Naive thymus-derived CD8-positive, alpha-beta T cell (primary cell): ENCODE measurements around the gene FDX1. TPM values are rescaled to one million over a fixed set of nuclear protein-coding genes. Genes with fewer than 3 reads are reported as not detected.

Experiments
- ATAC-seq, 2 donors: fragments of 150-1000 bp; cut with Tn5 transposase in 1 of 2; sonication (Bioruptor Pico), chemical (Tn5 transposase) in 1 of 2; 1 replicate in 1 of 2; 2 replicates in 1 of 2; pipeline ENCODE4 v1.10.0; 2021; ENCODE audit warnings: mild to moderate bottlenecking in 2 of 2, moderate library complexity in 2 of 2
- POLR2A ChIA-PET: fragments of 350-600 bp; sonication (Branson Sonifier 250); formaldehyde crosslinking; loops from one replicate; lab custom pipeline; 2021; ENCODE audit warnings: antibody characterized with exemption; lab: Charles Lee
- DNase-seq, 10 donors: peaks; one replicate each; pipeline versions ENCODE4 v3.0.0 to v3.0.0-alpha.2; 2020 to 2022
- H3K27ac Mint-ChIP-seq, 10 donors: one replicate each; pipeline ENCODE4 v1.8.0; 2020 to 2022; ENCODE audit warnings: mild to moderate bottlenecking in 10 of 10, mixed read lengths in 10 of 10, moderate library complexity in 4 of 10, inconsistent platforms in 1 of 10
- H3K27me3 Mint-ChIP-seq, 5 donors: one replicate each; pipeline ENCODE4 v1.8.0; 2021 to 2022; ENCODE audit warnings: mixed read lengths in 5 of 5
- H3K36me3 Mint-ChIP-seq, 3 donors: one replicate each; pipeline ENCODE4 v1.8.0; 2020 to 2022; ENCODE audit warnings: mixed read lengths in 3 of 3, mild to moderate bottlenecking in 2 of 3, inconsistent platforms in 1 of 3
- H3K4me1 Mint-ChIP-seq, 4 donors: one replicate each; pipeline ENCODE4 v1.8.0; 2021 to 2022; ENCODE audit warnings: mixed read lengths in 4 of 4
- H3K4me3 Mint-ChIP-seq, 10 donors: one replicate each; pipeline ENCODE4 v1.8.0; 2020 to 2022; ENCODE audit warnings: mild to moderate bottlenecking in 10 of 10, mixed read lengths in 10 of 10, moderate library complexity in 6 of 10, inconsistent platforms in 1 of 10
- H3K9me3 Mint-ChIP-seq, 9 donors: one replicate each; pipeline ENCODE4 v1.8.0; 2020 to 2022; ENCODE audit warnings: mixed read lengths in 9 of 9, mild to moderate bottlenecking in 3 of 9, inconsistent platforms in 1 of 9, moderate library complexity in 1 of 9
- polyA plus RNA-seq, 3 donors: library from polyadenylated mRNA; unstranded; fragments of 300-500 nt; fragmentation: Illumina TruSeq; gene quantifications; one replicate each; pipeline ENCODE4 v1.2.3, GENCODE V29; 2021
- total RNA-seq, 8 experiments: library from RNA in 2 of 8; stranded (reverse) in 2 of 8; gene quantifications; one replicate each; pipeline ENCODE4 v1.2.3 and lab custom pipeline; 2021 to 2026

Gene FDX1
- total and polyA plus RNA-seq, 5 experiments from 2014 or later, result 11.0 to 18.2 (median 15.8) TPM

DNA sequence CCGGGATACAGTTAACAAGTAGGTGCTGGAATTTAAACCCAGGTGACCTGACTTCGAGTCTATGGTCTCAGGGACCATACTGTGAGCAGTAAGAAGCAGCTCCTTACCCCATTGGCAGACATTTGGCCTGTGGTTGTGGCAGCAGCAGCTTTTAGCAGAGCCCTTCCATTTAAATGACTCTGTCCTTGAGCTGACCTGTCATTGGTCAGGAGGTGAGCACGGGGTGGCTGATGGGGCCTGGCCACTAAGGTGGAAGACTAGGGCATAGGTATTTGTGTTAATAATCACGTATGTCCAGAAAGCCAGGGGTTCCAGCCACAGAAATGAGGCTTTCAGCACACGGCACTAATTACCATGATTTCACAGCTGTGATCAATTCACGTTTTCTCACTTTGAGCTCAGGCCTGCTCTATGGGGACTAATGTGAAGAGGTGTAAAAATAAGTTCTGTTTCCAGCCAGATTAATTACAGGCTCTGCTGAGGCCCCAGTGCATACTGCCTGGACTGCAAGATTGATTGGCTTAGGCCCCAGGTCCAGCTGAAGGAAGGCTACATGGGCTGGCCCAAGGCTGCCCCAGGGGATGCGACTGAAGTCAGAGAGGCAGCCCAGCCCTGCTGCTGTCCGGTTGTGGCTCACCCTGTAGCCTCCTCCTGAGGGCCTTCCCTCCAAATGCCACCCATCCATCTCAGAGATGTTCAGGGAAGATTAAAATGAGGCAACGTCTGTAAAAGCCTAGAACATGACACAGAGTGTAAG is 76.0 kb downstream of the FDX1 start:
- POLR2A ChIA-PET, result no interaction called here
- no peak for DNase-seq

DNA sequence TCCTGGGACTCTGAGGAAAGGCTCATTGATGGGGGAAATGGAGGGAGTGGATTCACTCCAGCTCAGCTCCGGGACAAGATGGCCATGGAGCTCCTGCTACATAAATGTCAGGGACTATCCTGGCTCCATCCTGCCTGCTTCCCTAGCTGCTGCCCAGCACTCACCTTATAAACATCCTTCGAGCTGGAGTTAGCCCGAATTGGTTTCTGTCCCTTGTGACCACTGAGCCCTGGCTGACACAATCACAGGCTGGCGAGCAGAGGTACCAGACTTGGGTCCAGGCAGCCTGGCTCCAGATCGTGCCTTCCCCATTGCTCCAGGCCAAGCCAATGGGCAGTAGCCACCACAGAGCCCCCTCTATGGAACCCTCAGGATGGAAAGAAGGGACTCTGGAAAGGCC is 77.6 kb downstream of the FDX1 start:
- DNase-seq (no peak), ATAC-seq (no peak)
- peaks cover 0 to 3% (median 0%) of the 10 kb centered on the region in 3 donors for H3K36me3 Mint-ChIP-seq
- no peak overlapping the region for H3K4me3 Mint-ChIP-seq
- POLR2A ChIA-PET, result no interaction called here
- H3K9me3 Mint-ChIP-seq, result no peaks in the 10 kb centered on the region
- peaks cover 0 to 10% (median 7%) of the 10 kb centered on the region in 5 donors for H3K27me3 Mint-ChIP-seq
- no peak overlapping the region for H3K27ac Mint-ChIP-seq
- no peaks in the 10 kb centered on the region for H3K4me1 Mint-ChIP-seq

More for the DNA sequence above, 76.0 kb downstream of the FDX1 start:
- Mint-ChIP-seq H3K36me3 (peaks cover 0 to 3% (median 2%) of the 10 kb centered on the region in 3 donors), H3K27ac (no peak overlapping the region), H3K4me1 (no peaks in the 10 kb centered on the region), H3K4me3 (no peak overlapping the region), H3K27me3 (peaks cover 0 to 10% (median 0%) of the 10 kb centered on the region in 5 donors), H3K9me3 (peaks cover 0 to 2% (median 0%) of the 10 kb centered on the region in 9 donors)
- ATAC-seq, result no peak

DNA sequence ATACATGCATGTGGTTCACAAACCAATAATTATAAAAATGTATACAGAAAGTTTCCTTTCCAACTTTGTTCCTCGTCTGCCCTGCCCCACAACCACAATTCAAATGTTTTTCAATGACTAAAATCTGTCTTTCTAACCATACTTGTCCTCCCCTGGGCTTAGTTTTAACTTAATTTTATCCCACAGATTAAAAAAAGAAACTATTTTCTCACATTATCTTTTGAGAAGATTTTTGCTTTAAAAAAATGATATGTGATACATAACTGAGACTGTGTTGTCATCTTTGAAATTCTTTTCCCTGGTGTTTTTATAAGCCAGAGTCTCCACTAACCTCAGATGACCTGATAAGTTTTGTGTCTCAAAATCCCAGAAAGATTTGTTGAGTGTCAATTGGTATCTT is 79.0 kb downstream of the FDX1 start:
- DNase-seq, result no peak
- no peaks in the 10 kb centered on the region for H3K4me1 Mint-ChIP-seq
- no peak overlapping the region for H3K4me3 Mint-ChIP-seq
- H3K27ac Mint-ChIP-seq, result no peak overlapping the region
- H3K9me3 Mint-ChIP-seq, result no peaks in the 10 kb centered on the region
- peaks cover 0 to 3% (median 0%) of the 10 kb centered on the region in 3 donors for H3K36me3 Mint-ChIP-seq
- peaks cover 0 to 15% (median 10%) of the 10 kb centered on the region in 5 donors for H3K27me3 Mint-ChIP-seq
- POLR2A ChIA-PET, result no interaction called here
- no peak for ATAC-seq

DNA sequence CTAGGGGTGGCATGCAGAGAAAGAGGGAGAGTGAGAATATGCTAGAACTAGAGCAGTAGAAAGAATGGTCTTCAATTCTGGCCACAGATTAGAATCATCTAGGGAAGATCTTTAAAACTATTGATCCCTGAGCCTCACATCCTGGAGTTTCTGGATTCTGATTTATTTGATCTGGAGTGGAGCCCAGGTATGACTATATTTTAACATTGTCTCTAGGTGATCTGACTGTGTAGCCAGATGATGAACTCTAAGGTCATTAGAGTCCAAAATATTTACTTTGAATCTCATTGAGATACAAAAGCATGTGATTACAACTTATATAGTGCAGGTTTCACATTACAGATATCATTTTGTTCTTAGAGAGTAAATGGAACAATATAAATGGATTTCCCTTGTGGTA is 79.7 kb downstream of the FDX1 start:
- H3K27ac Mint-ChIP-seq, result no peak overlapping the region
- DNase-seq (no peak), ATAC-seq (no peak)
- no peak overlapping the region for H3K4me3 Mint-ChIP-seq
- peaks cover 0 to 3% (median 0%) of the 10 kb centered on the region in 3 donors for H3K36me3 Mint-ChIP-seq
- POLR2A ChIA-PET, result no interaction called here
- peaks cover 0 to 1% (median 0%) of the 10 kb centered on the region in 9 donors for H3K9me3 Mint-ChIP-seq
- no peaks in the 10 kb centered on the region for H3K4me1 Mint-ChIP-seq
- peaks cover 0 to 15% (median 10%) of the 10 kb centered on the region in 5 donors for H3K27me3 Mint-ChIP-seq

DNA sequence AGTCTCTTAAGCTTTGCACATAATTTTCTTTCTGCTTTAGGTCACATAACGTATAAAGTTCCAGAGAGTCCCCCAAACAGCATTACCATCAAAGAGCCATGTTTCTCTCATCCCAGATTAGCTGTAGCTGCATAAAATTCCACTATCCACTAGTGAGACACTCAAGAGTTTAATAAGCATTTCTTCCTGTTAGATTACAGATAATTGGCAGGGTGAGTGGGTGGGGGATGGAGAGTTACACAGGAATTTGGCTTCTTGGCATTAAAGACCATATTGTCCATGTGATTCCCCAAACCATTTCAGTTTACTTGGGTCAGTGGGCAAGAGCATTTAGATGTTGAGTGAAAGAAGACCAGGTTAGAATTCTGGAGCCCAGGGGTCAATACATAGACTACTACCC is 82.3 kb downstream of the FDX1 start:
- H3K36me3 Mint-ChIP-seq, result peaks cover 0 to 3% (median 0%) of the 10 kb centered on the region in 3 donors
- POLR2A ChIA-PET, result no interaction called here
- no peak for DNase-seq
- H3K4me1 Mint-ChIP-seq, result no peaks in the 10 kb centered on the region
- H3K27ac Mint-ChIP-seq, result no peak overlapping the region
- peaks cover 0 to 3% (median 0%) of the 10 kb centered on the region in 9 donors for H3K9me3 Mint-ChIP-seq
- H3K4me3 Mint-ChIP-seq, result no peak overlapping the region
- no peak for ATAC-seq
- peaks cover 2 to 25% (median 13%) of the 10 kb centered on the region in 5 donors for H3K27me3 Mint-ChIP-seq

DNA sequence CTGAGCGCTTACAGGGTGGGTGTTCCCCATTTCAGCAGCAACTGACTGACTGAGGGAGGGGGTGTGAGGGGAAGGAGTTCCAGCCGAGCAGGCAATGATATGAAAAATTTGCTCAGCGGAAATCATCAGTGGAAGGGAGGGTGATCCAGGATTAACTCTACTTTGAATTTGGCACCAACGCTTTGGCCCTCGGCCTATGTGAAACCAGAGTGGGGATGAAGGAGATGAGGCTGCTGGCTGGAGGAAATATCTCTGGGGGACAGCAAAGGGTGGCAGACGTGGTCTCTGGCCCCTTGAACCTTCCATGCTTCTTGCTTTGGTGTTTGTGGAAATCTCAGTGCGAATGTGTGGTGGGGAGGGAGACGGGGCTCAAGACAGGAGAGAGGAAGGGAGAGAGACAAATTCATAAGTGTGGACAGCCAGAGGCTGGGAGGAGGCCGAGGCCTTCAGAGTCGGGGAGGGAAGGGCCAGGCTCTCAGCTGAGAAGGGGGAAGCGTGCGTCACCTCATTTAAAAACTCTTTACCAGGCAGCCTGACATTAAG is 83.6 kb downstream of the FDX1 start:
- no peaks in the 10 kb centered on the region for H3K4me1 Mint-ChIP-seq
- no peak for ATAC-seq
- peaks cover 0 to under 1% (median 0%) of the 10 kb centered on the region in 3 donors for H3K36me3 Mint-ChIP-seq
- peaks cover 2 to 25% (median 7%) of the 10 kb centered on the region in 5 donors for H3K27me3 Mint-ChIP-seq
- H3K9me3 Mint-ChIP-seq, result peaks cover 0 to 11% (median 3%) of the 10 kb centered on the region in 9 donors
- POLR2A ChIA-PET, result no interaction called here
- peak overlapping the region in 1 of 10 donors; percentile 9 for H3K27ac Mint-ChIP-seq
- no peak for DNase-seq
- H3K4me3 Mint-ChIP-seq, result no peak overlapping the region

DNA sequence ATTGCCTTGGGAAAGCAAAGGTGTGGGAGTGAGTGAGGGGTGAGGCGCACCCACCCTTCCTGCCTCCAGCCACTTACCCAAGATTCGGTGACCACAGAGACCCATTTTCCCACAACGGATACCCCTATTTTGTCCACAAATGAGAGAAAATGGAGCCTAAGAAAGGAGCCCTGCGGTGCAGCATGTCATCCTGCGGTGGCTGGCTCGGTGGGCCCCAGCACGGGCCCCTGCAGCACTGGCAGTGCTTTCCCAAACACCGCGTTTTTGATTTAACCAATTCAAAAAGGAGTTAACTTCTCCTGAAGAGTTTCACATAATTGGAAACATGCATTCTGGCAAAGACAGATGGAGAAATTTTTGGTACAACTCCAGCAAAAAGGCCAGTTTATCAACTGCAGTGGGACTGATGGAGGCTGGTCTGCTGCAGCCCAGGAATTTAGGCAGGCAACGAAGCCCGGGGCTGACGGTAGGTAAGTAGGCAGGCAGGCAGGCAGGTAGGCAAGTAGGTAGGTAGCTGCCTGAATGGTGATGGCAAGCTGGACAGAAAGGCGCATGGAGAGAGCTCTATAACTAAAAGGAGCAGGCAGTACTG is 84.2 kb downstream of the FDX1 start:
- no peak overlapping the region for H3K27ac Mint-ChIP-seq
- peaks cover 0 to 18% (median 6%) of the 10 kb centered on the region in 9 donors for H3K9me3 Mint-ChIP-seq
- no peak overlapping the region for H3K4me3 Mint-ChIP-seq
- DNase-seq, result no peak
- H3K27me3 Mint-ChIP-seq, result peaks cover 2 to 25% (median 6%) of the 10 kb centered on the region in 5 donors
- H3K4me1 Mint-ChIP-seq, result no peaks in the 10 kb centered on the region
- H3K36me3 Mint-ChIP-seq, result peaks cover 0 to 6% (median 0%) of the 10 kb centered on the region in 3 donors
- POLR2A ChIA-PET, result no interaction called here
- no peak for ATAC-seq

Other genes starting within 250 kb of the FDX1 start
- gene RDX, start 133.3 kb upstream of the FDX1 start, total RNA-seq, result 10 to 100 TPM; 11.7 to 14.1 TPM
- 10 to 100 TPM in 1 of 3 donors, 1 to 10 TPM in 2; 1.8 to 10.8 (median 5.4) TPM for gene RDX, start 133.3 kb upstream of the FDX1 start, polyA plus RNA-seq